Pancreas (tissue), 10 donors: ENCODE measurements around the gene MRPS15. TPM values are rescaled to one million over a fixed set of nuclear protein-coding genes. Genes with fewer than 3 reads are reported as not detected.

ENCODE experiments used
- ATAC-seq, 4 donors: fragments of 200-7000 bp; cut with Tn5 transposase; one replicate each; pipeline versions ENCODE4 v1.8.0 to v1.9.1; 2020; ENCODE audit warnings: mild to moderate bottlenecking in 4 of 4, moderate library complexity in 4 of 4
- DNase-seq, 6 donors: peaks; one replicate each; pipeline ENCODE4 v3.0.0-alpha.2; 2020
- FAIRE-seq: peaks from 2 replicates; lab custom pipeline; 2012; peaks lifted over from hg19 to GRCh38; lab: Jason Lieb, UNC
- H3K27ac ChIP-seq, 4 donors: fragments of 200-600 bp; sonication (generic); 1 replicate in 3 of 4; 2 replicates in 1 of 4; pipeline versions ENCODE4 v1.5.0 to v1.8.0; 2020
- H3K27me3 ChIP-seq, 4 donors: fragments of 200-600 bp; one replicate each; pipeline ENCODE4 v1.8.0; 2021
- H3K36me3 ChIP-seq, 3 donors: fragments of 200-600 bp; sonication (generic) in 1 of 3; one replicate each; pipeline versions ENCODE4 v1.5.0 to v1.8.0; 2020 to 2021
- H3K4me1 ChIP-seq, 3 donors: fragments of 200-600 bp; one replicate each; pipeline ENCODE4 v1.8.0; 2021
- H3K4me3 ChIP-seq, 4 donors: fragments of 200-600 bp; sonication (generic) in 2 of 4; one replicate each; pipeline versions ENCODE4 v1.5.0 to v1.8.0; 2020 to 2021
- H3K9me3 ChIP-seq, 4 donors: fragments of 200-600 bp; one replicate each; pipeline ENCODE4 v1.8.0; 2021
- WGBS, 2 donors: extraction: QIAGEN DNeasy Blood & Tissue Kit; methylation state at CpG; one replicate each; pipeline ENCODE4 v1.1.7; 2013; 5-methylcytosine and 5-hydroxymethylcytosine counted together
- intact Hi-C, 3 donors: fragments of 100-400 bp; cut with DNase I; formaldehyde crosslinking; loops; one replicate each; pipeline versions ENCODE4 v1.11.1 to v1.14.2; 2022
- polyA plus RNA-seq, 2 donors: library from polyadenylated mRNA; stranded (reverse); fragments of 200-250 nt; gene quantifications; one replicate each; pipeline ENCODE4 v1.2.3, GENCODE V29; 2013
- total RNA-seq, 6 donors: library from RNA; stranded (reverse); fragmentation: NEBNext Ultra II Directional in 4 of 6; extraction: Animal tissue kit (Norgen Biotek cat#: 25700) in 4 of 6; gene quantifications; one replicate each; pipeline versions ENCODE4 v1.2.1 to v1.2.4, GENCODE V29; 2021 to 2023
- TF ChIP-seq, protein P1 (sequence below), 4 donors: fragments of 200-600 bp; sonication (generic) in 3 of 4; IDR thresholded peaks; one replicate each; pipeline versions ENCODE4 v1.5.0 to v1.8.0; 2021; ENCODE audit warnings: antibody characterized with exemption in 4 of 4
- donor health status: healthy with polysubstance abuse.
- donor health status: DM: no; HTN: no; CAD: no; lungs with moderate emphysema.
- donor health status: DM: no; HTN: no; CAD: no.
- donor health status: control.
- donor health status: control.
- donor health status: Bipolar disorder and iron deficiency.
- donor health status: DM: yes; HTN: yes; CAD: no.
- donor health status: DM: no; HTN: no; CAD: no.
- donor health status: DM: no; HTN: no; CAD: no.
- donor health status: DM: yes; HTN: yes; CAD: no.

MRPS15 gene
- total and polyA plus RNA-seq, 8 donors, result 20.4 to 79.3 (median 27.0) TPM

DNA sequence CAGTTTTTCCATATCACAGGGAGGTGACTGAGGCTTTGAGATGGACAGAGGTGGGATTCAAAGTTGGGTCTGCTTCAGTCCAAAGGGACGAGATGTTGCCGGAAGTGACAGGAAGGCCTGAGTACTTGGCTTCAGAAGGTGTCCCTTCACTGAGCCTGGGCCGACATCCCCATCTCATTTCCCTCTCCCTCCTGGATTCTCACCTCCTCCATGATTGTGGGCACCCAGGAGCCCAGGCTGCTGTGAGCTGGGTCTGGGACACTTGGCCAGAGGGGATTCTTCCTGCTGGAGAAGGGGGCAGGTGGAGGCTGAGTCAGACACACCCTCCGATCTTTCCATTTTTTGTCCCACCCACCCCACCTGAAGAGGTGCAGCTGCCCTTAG lies 2.8 kb upstream of the MRPS15 start:
- no peaks in the 10 kb centered on the region for H3K27me3 ChIP-seq
- TF ChIP-seq, protein P1, sequence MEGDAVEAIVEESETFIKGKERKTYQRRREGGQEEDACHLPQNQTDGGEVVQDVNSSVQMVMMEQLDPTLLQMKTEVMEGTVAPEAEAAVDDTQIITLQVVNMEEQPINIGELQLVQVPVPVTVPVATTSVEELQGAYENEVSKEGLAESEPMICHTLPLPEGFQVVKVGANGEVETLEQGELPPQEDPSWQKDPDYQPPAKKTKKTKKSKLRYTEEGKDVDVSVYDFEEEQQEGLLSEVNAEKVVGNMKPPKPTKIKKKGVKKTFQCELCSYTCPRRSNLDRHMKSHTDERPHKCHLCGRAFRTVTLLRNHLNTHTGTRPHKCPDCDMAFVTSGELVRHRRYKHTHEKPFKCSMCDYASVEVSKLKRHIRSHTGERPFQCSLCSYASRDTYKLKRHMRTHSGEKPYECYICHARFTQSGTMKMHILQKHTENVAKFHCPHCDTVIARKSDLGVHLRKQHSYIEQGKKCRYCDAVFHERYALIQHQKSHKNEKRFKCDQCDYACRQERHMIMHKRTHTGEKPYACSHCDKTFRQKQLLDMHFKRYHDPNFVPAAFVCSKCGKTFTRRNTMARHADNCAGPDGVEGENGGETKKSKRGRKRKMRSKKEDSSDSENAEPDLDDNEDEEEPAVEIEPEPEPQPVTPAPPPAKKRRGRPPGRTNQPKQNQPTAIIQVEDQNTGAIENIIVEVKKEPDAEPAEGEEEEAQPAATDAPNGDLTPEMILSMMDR (IDR thresholded peaks at IDR 0.05), result no peak
- no peaks in the 10 kb centered on the region for H3K9me3 ChIP-seq
- intact Hi-C loops, result no loop called here
- FAIRE-seq (no peak), ATAC-seq (no peak), DNase-seq (peak in 1 of 6 donors; percentile 23)
- H3K27ac ChIP-seq, result no peak overlapping the region
- 90 to 95% methylated on average over 4 of the region's 4 CpGs for WGBS, 2 donors
- H3K4me1 ChIP-seq, result peaks cover 6 to 18% (median 9%) of the 10 kb centered on the region in 3 donors
- no peaks in the 10 kb centered on the region for H3K36me3 ChIP-seq
- H3K4me3 ChIP-seq, result no peak overlapping the region

DNA sequence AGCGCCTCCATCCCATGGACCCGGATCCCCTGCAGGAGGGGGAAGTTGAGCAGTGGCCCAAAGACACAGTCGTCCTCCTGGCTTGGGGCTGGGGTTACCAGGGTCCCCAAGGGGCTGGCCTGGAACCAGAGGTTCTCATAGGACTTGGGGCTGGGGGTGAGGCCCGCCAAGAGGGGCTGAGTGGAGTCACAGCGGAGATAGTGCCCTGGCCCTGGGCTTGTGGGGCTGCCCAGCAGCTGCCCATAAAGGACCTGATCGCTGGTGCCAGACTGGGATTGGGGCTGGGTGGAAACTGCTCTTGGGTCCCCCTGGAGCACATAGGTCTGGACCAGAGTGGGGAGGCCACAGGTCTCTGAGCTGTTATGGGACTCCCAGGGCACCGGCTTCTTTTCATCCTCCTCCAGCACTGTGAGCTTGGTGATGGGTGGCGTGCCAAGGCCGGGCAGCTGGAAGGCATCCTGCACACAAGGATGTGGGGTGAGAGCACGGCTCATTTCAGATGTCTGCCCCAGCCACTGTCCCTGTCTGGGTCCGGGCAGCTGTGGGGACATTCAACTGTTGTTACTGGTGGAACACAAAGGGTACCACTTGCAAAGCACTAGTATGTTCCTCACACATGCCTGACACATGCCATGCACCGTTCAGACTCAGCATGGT lies 2.3 kb upstream of the MRPS15 start:
- intact Hi-C loops, result no loop called here
- H3K9me3 ChIP-seq, result no peaks in the 10 kb centered on the region
- no peak overlapping the region for H3K27ac ChIP-seq
- WGBS, 2 donors, result 87 to 93% methylated on average over 11 to 12 of the region's 12 CpGs
- TF ChIP-seq, protein P1 (IDR thresholded peaks at IDR 0.05), result no peak
- H3K4me3 ChIP-seq, result no peak overlapping the region
- peaks cover 6 to 18% (median 9%) of the 10 kb centered on the region in 3 donors for H3K4me1 ChIP-seq
- DNase-seq (peak in 1 of 6 donors; percentile 50), FAIRE-seq (no peak), ATAC-seq (no peak)
- no peaks in the 10 kb centered on the region for H3K36me3 ChIP-seq
- no peaks in the 10 kb centered on the region for H3K27me3 ChIP-seq

DNA sequence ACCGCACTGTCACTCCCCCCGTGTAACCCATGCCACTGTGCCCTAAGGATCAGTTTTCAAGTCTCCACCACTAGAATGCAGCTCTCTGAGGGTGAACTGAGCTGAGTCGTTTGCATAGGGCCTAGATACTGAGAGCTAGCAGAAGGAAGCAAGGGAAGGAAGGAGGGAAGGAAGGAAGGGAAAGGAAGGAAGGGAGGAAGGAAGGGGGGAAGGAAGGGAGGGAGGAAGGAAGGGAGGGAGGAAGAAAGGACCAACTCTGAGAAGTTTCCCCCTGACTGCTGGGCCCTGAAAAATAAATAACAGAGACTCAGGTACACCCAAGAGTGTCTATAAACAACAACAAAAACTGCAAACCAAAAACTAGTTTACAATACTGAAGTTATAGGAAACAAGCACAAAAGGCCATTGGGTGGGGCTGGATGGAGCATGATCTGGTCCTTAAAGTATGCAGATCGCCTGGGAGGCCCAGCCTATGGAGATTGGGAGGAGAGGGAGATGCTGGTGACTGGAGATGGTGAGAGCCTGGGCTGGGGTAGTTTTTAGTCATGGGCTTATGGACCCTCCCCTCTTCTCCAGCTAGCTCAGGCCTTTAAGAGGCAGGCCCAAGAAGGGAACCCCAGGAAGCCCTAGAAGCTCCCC lies 1.7 kb upstream of the MRPS15 start:
- Histone ChIP-seq H3K27ac (no peak overlapping the region), H3K36me3 (no peaks in the 10 kb centered on the region), H3K4me3 (no peak overlapping the region), H3K27me3 (no peaks in the 10 kb centered on the region), H3K4me1 (peaks cover 6 to 18% (median 9%) of the 10 kb centered on the region in 3 donors), H3K9me3 (no peaks in the 10 kb centered on the region)
- no peak for FAIRE-seq
- intact Hi-C loops, result no loop called here
- ATAC-seq, result no peak
- DNase-seq, result peak in 1 of 6 donors; percentile 13
- 69 to 75% methylated on average over 4 of the region's 4 CpGs for WGBS, 2 donors
- TF ChIP-seq, protein P1 (IDR thresholded peaks at IDR 0.05), result no peak

DNA sequence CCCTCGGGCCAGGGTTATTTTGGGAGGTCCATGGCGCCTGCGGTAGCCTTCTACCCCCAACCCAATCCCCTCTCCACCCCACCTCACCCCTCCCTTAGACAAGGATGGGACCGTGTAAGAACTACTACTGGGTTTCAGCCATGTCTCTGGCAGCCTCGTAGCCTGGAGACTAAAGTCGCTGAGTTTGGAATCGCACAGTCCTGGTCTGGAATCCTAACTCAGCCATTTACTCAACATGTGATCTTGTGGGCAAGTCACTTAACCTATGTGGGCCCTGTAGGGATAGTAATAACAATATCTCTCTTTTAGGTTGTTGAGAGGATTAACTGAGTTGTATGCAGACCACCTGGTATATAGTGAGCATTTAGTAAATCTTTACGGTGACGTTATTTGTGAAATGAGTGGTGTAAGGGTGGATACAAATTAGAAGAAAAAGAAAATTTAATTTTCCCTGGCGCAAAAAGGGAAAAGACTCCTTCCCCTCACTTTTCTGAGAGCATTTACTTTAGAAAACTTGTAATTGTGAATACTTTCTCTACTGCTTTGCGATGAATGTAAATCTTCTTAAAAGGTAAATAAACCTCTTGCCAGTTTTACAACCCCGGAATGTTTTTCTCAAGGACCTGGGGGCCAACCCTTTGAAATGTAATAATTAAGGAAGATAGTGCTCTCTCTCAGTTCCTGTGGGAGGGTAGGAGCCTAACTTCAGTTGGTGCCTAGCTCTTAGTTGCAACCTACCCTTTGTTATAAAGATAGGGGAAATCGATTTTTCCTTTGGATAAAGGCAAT lies 615 bp upstream of the MRPS15 start:
- intact Hi-C loops, result no loop called here
- DNase-seq (no peak), FAIRE-seq (no peak), ATAC-seq (peak; percentile 45 to 54 (median 52))
- TF ChIP-seq, protein P1 (IDR thresholded peaks at IDR 0.05), result no peak
- Histone ChIP-seq H3K36me3 (no peaks in the 10 kb centered on the region), H3K27me3 (no peaks in the 10 kb centered on the region), H3K4me1 (peaks cover 6 to 18% (median 9%) of the 10 kb centered on the region in 3 donors), H3K27ac (peak overlapping the region; percentile 70 to 92 (median 88)), H3K9me3 (no peaks in the 10 kb centered on the region), H3K4me3 (peak overlapping the region; percentile 70 to 95 (median 90))
- WGBS, 2 donors, result 26 to 28% methylated on average over 13 of the region's 13 CpGs
